MM.1S (cell line): ENCODE results near the gene NAPG.

Experiments
- DNase-seq: peaks from one replicate; pipeline ENCODE4 v3.0.0-alpha.2; 2015
- H2AFZ ChIP-seq: fragments of 300-600 bp; sonication (generic); 2 replicates; pipeline ENCODE4 v1.6.0; 2016; ENCODE audit warnings: antibody characterized with exemption, low read length
- H3F3A ChIP-seq: fragments of 300-600 bp; sonication (generic); 2 replicates; pipeline ENCODE4 v1.6.1; 2016; ENCODE audit warnings: mild to moderate bottlenecking, antibody characterized with exemption, low read length, moderate library complexity, mixed read lengths; ENCODE audit not compliant: insufficient read depth
- H3K27ac ChIP-seq: fragments of 300-600 bp; sonication (generic); 2 replicates; pipeline ENCODE4 v1.5.1; 2016; ENCODE audit warnings: mild to moderate bottlenecking, low read length
- H3K27me3 ChIP-seq: fragments of 300-600 bp; sonication (generic); replicated peaks from 2 replicates; pipeline ENCODE4 v1.6.0; 2016; ENCODE audit warnings: low read length; ENCODE audit not compliant: insufficient read depth
- H3K36me3 ChIP-seq: fragments of 300-600 bp; sonication (generic); replicated peaks from 2 replicates; pipeline ENCODE4 v1.6.1; 2016; ENCODE audit warnings: mild to moderate bottlenecking, low read length, mixed read lengths; ENCODE audit not compliant: insufficient read depth
- H3K4me1 ChIP-seq: fragments of 300-600 bp; sonication (generic); 2 replicates; pipeline ENCODE4 v1.6.1; 2016; ENCODE audit warnings: low read length, mixed read lengths
- H3K4me2 ChIP-seq: fragments of 300-600 bp; sonication (generic); 2 replicates; pipeline ENCODE4 v1.6.0; 2016; ENCODE audit warnings: low read depth, low read length
- H3K4me3 ChIP-seq: fragments of 300-600 bp; sonication (generic); 2 replicates; pipeline ENCODE4 v1.5.1; 2016; ENCODE audit warnings: low read length, mixed read lengths
- H3K79me2 ChIP-seq: fragments of 300-600 bp; sonication (generic); 2 replicates; pipeline ENCODE4 v1.6.1; 2016; ENCODE audit warnings: mixed run types, low read length, mixed read lengths
- H3K9ac ChIP-seq: fragments of 300-600 bp; sonication (generic); 2 replicates; pipeline ENCODE4 v1.6.1; 2016; ENCODE audit warnings: low read length, mixed read lengths
- H3K9me2 ChIP-seq: fragments of 300-600 bp; sonication (generic); replicated peaks from 2 replicates; pipeline ENCODE4 v1.6.1; 2016; ENCODE audit warnings: mild to moderate bottlenecking, low read length, mixed read lengths; ENCODE audit not compliant: insufficient read depth
- H3K9me3 ChIP-seq: fragments of 300-600 bp; sonication (generic); replicated peaks from 2 replicates; pipeline ENCODE4 v1.6.1; 2016; ENCODE audit warnings: mild to moderate bottlenecking, low read length, mixed read lengths; ENCODE audit not compliant: insufficient read depth
- H4K20me1 ChIP-seq: fragments of 300-600 bp; sonication (generic); 2 replicates; pipeline ENCODE4 v1.6.1; 2016; ENCODE audit warnings: mild to moderate bottlenecking, low read length, moderate library complexity, mixed read lengths; ENCODE audit not compliant: insufficient read depth
- CTCF ChIP-seq: fragments of 300-600 bp; sonication (generic); IDR thresholded peaks from 2 replicates; pipeline ENCODE4 v1.5.1; 2016; ENCODE audit warnings: antibody characterized with exemption, low read length, mixed read lengths
- EZH2 ChIP-seq: fragments of 300-600 bp; sonication (generic); optimal IDR thresholded peaks from 2 replicates; pipeline ENCODE3; 2017; ENCODE audit warnings: low read depth, mild to moderate bottlenecking, antibody characterized with exemption, low read length, mixed read lengths
- EZH2phosphoT487 ChIP-seq: fragments of 300-600 bp; sonication (generic); IDR thresholded peaks from 2 replicates; pipeline ENCODE4 v1.6.1; 2018; ENCODE audit warnings: antibody characterized with exemption, low read length

Gene NAPG

GRCh38 chr18:10511236-10511635, 14.6 kb upstream of the NAPG start:
- H3K36me3 ChIP-seq, result no peaks in the 10 kb centered on the region
- H3K27ac ChIP-seq, result no peak overlapping the region
- H4K20me1 ChIP-seq, result no peaks in the 10 kb centered on the region
- no peak for DNase-seq
- no peak overlapping the region for H3K9ac ChIP-seq
- no peak overlapping the region for H2AFZ ChIP-seq
- H3K27me3 ChIP-seq, result no peaks in the 10 kb centered on the region
- H3K4me3 ChIP-seq, result no peak overlapping the region
- no peaks in the 10 kb centered on the region for H3K9me2 ChIP-seq
- TF ChIP-seq EZH2, result no peak
- TF ChIP-seq CTCF, result no peak
- no peak for TF ChIP-seq EZH2phosphoT487
- H3K4me2 ChIP-seq, result no peak overlapping the region
- H3F3A ChIP-seq, result no peaks in the 10 kb centered on the region
- no peaks in the 10 kb centered on the region for H3K79me2 ChIP-seq
- H3K9me3 ChIP-seq, result no peaks in the 10 kb centered on the region
- H3K4me1 ChIP-seq, result no peaks in the 10 kb centered on the region

- H2AFZ ChIP-seq, result no peak overlapping the region
- no peak overlapping the region for H3K4me2 ChIP-seq
- H3F3A ChIP-seq, result no peaks in the 10 kb centered on the region
- no peak for DNase-seq
- no peaks in the 10 kb centered on the region for H3K4me1 ChIP-seq
- no peaks in the 10 kb centered on the region for H3K27me3 ChIP-seq
- no peaks in the 10 kb centered on the region for H4K20me1 ChIP-seq
- H3K27ac ChIP-seq, result no peak overlapping the region
- H3K36me3 ChIP-seq, result no peaks in the 10 kb centered on the region
- H3K79me2 ChIP-seq, result no peaks in the 10 kb centered on the region
- TF ChIP-seq EZH2 (no peak), CTCF (no peak), EZH2phosphoT487 (no peak)
- no peak overlapping the region for H3K9ac ChIP-seq
- H3K9me2 ChIP-seq, result no peaks in the 10 kb centered on the region
- H3K4me3 ChIP-seq, result no peak overlapping the region
- no peaks in the 10 kb centered on the region for H3K9me3 ChIP-seq
These were observed 11.7 kb upstream of the NAPG start for GRCh38 chr18:10514082-10514481.

- no peak overlapping the region for H3K4me3 ChIP-seq
- H3K9me3 ChIP-seq, result no peaks in the 10 kb centered on the region
- no peaks in the 10 kb centered on the region for H4K20me1 ChIP-seq
- no peaks in the 10 kb centered on the region for H3K4me1 ChIP-seq
- no peaks in the 10 kb centered on the region for H3K9me2 ChIP-seq
- no peak overlapping the region for H3K4me2 ChIP-seq
- H3K79me2 ChIP-seq, result no peaks in the 10 kb centered on the region
- H3K36me3 ChIP-seq, result no peaks in the 10 kb centered on the region
- no peak overlapping the region for H3K27ac ChIP-seq
- TF ChIP-seq EZH2 (no peak), EZH2phosphoT487 (no peak), CTCF (no peak)
- H3K9ac ChIP-seq, result no peak overlapping the region
- H3K27me3 ChIP-seq, result no peaks in the 10 kb centered on the region
- no peaks in the 10 kb centered on the region for H3F3A ChIP-seq
- H2AFZ ChIP-seq, result no peak overlapping the region
- DNase-seq, result no peak
These were observed 11.2 kb upstream of the NAPG start for GRCh38 chr18:10514601-10515000.
